ENCODE data around the gene DIPK1C.

The DIPK1C gene

GRCh38 chr18:74482697-74483096, 25.6 kb upstream of the DIPK1C start:
- no peak for DNase-seq (ENCODE audit: low read depth)
- H3K4me3 ChIP-seq (ENCODE audit: low read depth, low read length), result no peak overlapping the region
- no peak for TF ChIP-seq CTCF (IDR thresholded peaks at IDR 0.05; ENCODE audit: low read depth, low read length, missing control alignments)

- no peak overlapping the region for H3K4me3 ChIP-seq (ENCODE audit: low read depth, low read length)
- no peak for TF ChIP-seq CTCF (IDR thresholded peaks at IDR 0.05; ENCODE audit: low read depth, low read length, missing control alignments)
- no peak for DNase-seq (ENCODE audit: low read depth)
These were observed 23.1 kb upstream of the DIPK1C start for GRCh38 chr18:74480149-74480651.

- no peak for DNase-seq (ENCODE audit: low read depth)
- no peak for TF ChIP-seq CTCF (IDR thresholded peaks at IDR 0.05; ENCODE audit: low read depth, low read length, missing control alignments)
These were observed 22.5 kb upstream of the DIPK1C start for GRCh38 chr18:74479486-74480148.

GRCh38 chr18:74478880-74479279, 21.8 kb upstream of the DIPK1C start:
- no peak overlapping the region for H3K4me3 ChIP-seq (ENCODE audit: low read depth, low read length)
- TF ChIP-seq CTCF (IDR thresholded peaks at IDR 0.05; ENCODE audit: low read depth, low read length, missing control alignments), result no peak
- DNase-seq (ENCODE audit: low read depth), result no peak

More at GRCh38 chr18:74479486-74480148, 22.5 kb upstream of the DIPK1C start:
- no peak overlapping the region for H3K4me3 ChIP-seq (ENCODE audit: low read depth, low read length)

- no peak for TF ChIP-seq CTCF (IDR thresholded peaks at IDR 0.05; ENCODE audit: low read depth, low read length, missing control alignments)
- H3K4me3 ChIP-seq (ENCODE audit: low read depth, low read length), result no peak overlapping the region
- no peak for DNase-seq (ENCODE audit: low read depth)
These were observed 21.2 kb upstream of the DIPK1C start for GRCh38 chr18:74478316-74478715.

GRCh38 chr18:74477771-74478170, 20.7 kb upstream of the DIPK1C start:
- TF ChIP-seq CTCF (IDR thresholded peaks at IDR 0.05; ENCODE audit: low read depth, low read length, missing control alignments), result no peak
- no peak overlapping the region for H3K4me3 ChIP-seq (ENCODE audit: low read depth, low read length)
- DNase-seq (ENCODE audit: low read depth), result no peak

GRCh38 chr18:74476140-74476539, 19.0 kb upstream of the DIPK1C start:
- H3K4me3 ChIP-seq (ENCODE audit: low read depth, low read length), result no peak overlapping the region
- TF ChIP-seq CTCF (IDR thresholded peaks at IDR 0.05; ENCODE audit: low read depth, low read length, missing control alignments), result peak; percentile 53
- no peak for DNase-seq (ENCODE audit: low read depth)

All from GM12864 (cell line).